Superior temporal gyrus (tissue), 1 donor: ENCODE measurements around the gene STAG3.
"Not testable (repeated sequence)": the region's sequence is repeated elsewhere in the genome, so short reads cannot be mapped to it uniquely, and the experiment has no call there.

ENCODE experiments used
- DNase-seq: peaks from one replicate; pipeline ENCODE4 v3.0.0-alpha.2; 2016; ENCODE audit errors: extremely low spot score

STAG3 gene

DNA sequence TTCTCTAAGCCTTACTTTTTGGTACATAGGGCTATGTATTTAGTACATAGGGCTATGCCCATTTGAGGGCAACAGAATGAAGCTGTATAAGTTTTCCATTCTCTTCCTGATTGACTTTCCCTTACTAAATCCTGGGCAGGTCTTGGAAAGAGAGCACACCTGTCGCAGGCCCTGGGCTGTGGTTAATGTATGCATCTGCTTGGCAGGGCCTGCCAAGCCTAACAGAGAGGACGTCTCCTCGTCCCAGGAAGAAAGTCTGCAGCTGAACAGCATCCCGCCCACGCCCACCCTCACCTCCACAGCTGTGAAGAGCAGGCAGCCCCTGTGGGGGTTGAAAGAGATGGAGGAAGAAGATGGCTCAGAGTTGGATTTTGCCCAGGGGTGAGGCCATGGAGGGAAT, 33.1 kb downstream of the STAG3 start:
- no peak for DNase-seq

DNA sequence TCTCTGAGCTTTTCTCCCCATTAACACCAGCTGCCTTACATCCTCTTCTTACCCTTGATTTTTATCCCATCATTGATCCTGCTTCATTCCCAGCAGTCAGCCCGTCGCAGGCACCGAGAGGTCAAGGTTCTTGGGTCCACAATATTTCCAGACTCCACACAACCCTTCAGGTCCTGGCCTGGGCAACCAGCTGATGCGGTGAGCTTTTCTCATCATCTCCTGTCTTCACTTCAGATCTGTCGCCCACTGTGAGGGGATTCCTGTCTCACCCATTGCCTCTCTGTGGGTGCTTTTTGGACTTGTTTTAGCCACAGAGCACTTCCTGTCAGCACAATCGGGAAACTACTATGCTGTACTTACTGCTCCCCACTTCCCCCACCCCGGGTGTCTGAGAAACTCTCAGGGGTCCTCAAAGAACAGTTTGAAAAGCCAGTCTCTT, 33.6 kb downstream of the STAG3 start:
- DNase-seq, result no peak

DNA sequence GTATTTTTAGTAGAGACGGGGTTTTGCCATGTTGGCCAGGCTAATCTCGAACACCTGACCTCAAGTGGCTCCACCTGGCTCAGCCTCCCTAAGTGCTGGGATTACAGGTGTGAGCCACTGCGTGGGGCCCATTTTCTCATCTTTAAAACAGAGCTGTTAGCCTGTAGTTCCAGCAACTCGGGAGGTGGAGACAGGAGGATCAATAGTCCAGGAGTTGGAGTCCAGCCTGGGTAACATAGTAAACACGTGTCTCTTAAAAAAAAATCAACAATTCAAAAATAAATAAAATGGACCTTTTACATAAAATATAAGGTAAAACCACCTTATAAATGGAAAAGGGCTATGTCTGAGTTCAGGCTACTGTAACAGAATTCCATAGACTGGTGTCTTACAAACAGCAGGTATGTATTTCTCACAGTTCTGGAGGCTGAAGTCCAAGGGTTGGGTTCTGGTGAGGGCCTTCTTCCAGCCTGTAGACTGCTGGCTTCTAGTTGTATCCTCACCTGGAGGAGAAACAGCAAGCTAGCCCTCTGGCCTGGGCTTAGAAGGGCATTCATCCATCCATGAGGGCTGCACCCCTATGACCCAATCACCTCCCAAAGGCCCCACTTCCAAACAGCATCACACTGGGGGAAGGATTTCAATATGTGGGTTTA, 35.0 kb downstream of the STAG3 start:
- DNase-seq, result no peak

- no peak for DNase-seq
Measured at GRCh38 chr7:100213672-100214071, 36.0 kb downstream of the STAG3 start.

- DNase-seq, result not testable (repeated sequence)
Measured at GRCh38 chr7:100214356-100214755, 36.6 kb downstream of the STAG3 start.

DNA sequence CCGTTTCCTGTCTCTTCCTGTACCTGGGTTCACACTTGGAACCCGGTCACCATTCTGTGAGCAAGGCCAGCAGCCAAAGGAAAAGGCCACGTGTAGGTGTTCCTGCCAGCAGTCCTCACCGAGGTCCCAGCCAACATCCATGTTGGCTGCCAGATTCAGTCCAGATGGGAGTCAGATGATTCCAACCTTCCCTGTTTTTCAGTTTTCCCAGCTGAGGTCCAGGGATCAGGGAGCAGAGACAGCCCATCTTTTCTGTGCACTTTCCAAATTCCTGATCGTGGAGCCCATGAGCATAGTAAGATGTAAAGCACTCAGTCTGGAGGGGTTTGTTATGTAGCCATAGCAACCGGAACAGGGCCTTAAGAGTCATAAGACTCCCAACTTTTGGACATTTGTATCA, 38.2 kb downstream of the STAG3 start:
- peak; percentile 36 for DNase-seq

GRCh38 chr7:100217934-100218333, 40.2 kb downstream of the STAG3 start:
- DNase-seq, result not testable (repeated sequence)

- DNase-seq, result no peak
Measured at GRCh38 chr7:100219271-100219737, 41.6 kb downstream of the STAG3 start.

DNA sequence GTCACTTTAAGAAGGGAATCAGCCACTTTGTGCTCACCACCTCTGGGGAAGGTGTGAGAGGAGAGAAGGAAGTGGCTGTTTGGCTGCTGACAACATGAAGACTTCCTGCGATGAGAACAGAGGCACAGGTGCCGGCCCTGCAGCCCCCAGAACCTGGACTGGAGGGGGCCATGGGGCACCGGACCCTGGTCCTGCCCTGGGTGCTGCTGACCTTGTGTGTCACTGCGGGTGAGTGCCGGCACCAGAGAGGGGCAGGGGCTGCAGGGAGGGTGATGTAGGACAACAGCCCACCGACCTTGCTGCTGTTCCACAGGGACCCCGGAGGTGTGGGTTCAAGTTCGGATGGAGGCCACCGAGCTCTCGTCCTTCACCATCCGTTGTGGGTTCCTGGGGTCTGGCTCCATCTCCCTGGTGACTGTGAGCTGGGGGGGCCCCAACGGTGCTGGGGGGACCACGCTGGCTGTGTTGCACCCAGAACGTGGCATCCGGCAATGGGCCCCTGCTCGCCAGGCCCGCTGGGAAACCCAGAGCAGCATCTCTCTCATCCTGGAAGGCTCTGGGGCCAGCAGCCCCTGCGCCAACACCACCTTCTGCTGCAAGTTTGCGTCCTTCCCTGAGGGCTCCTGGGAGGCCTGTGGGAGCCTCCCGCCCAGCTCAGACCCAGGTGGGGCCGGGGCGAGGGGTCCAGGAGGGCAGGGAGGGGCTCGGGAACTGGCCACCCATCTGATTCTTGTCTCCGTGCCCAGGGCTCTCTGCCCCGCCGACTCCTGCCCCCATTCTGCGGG, 42.3 kb downstream of the STAG3 start, which contains the start of gene PVRIG:
TSS of gene PVRIG (plus strand) at position 149 of the 785 bp plus-strand sequence. CDS start at position 171, 22 bp downstream.
- DNase-seq, result not testable (repeated sequence)

GRCh38 chr7:100220586-100221230, 43.0 kb downstream of the STAG3 start:
- DNase-seq, result no peak

DNA sequence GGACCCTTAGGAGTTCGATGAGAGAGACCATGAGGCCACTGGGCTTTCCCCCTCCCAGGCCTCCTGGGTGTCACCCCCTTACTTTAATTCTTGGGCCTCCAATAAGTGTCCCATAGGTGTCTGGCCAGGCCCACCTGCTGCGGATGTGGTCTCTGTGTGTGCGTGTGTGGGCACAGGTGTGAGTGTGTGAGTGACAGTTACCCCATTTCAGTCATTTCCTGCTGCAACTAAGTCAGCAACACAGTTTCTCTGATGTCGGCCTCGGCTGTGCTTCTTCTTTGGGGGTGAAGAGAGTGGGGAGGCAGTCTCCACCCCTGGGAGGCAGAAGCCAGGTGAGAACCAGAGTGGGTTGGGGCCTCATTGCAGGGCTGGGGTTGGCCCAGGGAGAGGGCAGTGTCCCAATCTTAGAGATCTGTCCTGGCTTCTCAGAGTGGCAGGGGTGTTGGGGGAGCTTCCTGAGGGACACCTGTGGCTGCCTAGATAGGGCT, 43.6 kb downstream of the STAG3 start:
- no peak for DNase-seq

DNA sequence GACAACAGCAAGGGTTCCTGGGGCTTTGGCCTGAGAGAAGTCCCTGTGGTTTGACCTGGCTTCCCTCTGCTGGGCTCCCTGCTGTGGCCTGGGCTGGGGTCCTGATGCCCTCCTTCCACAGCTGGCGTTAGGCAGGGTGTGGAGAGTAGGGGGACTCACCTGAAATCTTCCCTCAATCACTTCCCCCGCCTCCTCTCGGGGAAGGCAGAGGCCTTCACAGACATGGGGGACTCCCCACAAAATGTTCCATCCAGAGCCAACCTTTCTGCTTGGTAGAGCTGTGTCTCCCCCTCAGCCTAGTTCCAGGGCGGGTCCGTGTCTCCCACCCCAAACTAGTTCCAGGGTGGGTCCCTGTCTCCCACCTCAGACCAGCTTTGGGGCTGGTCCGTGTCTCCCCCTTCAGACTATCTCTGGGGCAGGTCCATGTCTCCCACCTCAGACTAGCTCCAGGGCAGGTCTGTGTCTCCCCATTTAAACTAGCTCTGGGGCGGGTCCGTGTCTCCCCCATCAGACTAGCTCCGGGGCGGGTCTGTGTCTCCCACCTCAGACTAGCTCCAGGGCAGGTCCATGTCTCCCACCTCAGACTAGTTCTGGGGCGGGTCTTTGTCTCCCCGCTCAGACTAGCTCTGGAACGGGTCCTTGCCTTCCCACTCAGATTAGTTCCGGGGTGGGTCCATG, 44.2 kb downstream of the STAG3 start:
- DNase-seq, result no peak

GRCh38 chr7:100222445-100223132, 44.9 kb downstream of the STAG3 start:
- DNase-seq, result no peak

GRCh38 chr7:100223376-100223927, 45.7 kb downstream of the STAG3 start:
- DNase-seq, result not testable (repeated sequence)

DNA sequence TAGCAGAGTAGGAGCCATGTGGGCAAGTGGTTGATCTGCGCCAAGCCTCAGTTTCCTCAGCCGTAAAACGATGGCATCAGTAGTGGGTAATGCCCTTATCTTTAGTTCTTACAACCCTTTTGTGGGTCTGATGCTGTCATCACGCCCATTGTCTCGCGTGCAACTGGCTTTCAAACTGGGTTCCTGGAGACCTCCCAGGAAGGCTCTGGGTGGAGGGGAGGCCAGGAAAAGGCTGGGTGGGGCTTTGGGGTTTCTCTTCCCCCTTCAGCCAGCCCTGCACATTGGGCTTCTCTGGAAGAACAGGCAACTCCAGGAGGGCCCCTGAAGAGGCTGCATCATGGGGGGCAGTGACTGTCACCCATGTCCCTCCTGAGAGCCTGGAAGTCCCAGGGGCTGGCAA, 47.2 kb downstream of the STAG3 start:
- DNase-seq, result not testable (repeated sequence)

DNA sequence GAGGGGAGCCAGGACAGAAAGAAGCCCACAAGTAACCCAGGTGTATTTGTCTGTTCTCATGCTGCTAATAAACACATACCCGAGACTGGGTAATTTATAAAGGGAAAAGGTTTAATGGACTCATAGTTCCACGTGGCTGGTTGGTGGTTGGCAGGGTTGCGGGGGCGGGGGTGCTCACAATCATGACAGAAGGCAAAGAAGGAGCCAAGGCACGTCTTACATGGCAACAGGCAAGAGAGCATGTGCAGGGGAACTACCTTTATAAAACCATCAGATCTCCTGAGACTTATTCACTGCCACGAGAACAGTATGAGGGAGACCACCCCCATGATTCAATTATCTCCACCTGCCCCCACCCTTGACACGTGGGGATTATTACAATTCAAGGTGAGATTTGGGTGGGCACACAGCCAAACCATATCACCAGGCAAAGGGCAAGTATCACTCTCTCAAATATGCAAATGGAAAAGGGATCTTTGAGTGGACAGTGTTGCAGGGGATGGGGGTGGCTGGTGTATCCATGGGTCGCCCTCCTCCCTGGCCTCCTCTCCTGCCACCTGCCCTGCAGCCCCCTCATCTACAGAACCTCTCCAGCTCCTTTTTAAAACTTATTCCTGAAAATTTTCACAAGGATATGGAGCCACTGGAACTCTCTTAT, 57.1 kb downstream of the STAG3 start:
- DNase-seq, result not testable (repeated sequence)

- not testable (repeated sequence) for DNase-seq
Measured at GRCh38 chr7:100239975-100240374, 62.3 kb downstream of the STAG3 start.

DNA sequence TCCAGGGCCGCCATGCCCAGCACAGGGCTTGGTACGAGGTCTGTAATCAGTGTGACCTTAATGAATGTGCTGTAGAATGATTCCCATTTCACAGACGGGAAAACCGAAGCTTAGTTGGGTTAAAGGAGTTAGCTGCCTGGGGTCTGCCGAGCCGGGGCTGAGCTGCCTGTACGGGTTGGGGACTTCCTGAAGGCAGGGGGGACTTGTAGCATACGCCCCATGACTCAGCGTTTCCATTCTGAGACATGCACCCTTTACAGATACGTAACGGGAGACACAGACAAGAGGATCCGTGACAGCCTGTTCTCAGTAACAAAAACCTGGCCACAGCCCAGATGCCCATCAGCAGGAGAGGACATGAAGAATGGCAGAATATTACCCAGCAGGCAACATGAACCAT, 65.7 kb downstream of the STAG3 start:
- peak; percentile 14 for DNase-seq

GRCh38 chr7:100244988-100245605, 67.4 kb downstream of the STAG3 start:
- not testable (repeated sequence) for DNase-seq
